ENCODE data around the gene ALDH2. TPM values are rescaled to one million over a fixed set of nuclear protein-coding genes. Genes with fewer than 3 reads are reported as not detected.

ALDH2 gene
- polyA plus RNA-seq, 1 experiment = 48.8 TPM

GRCh38 chr12:111754671-111755070, 12.1 kb upstream of the ALDH2 start:
- CTCF ChIA-PET = interaction anchor here (0.8 to 5.0 kb wide), 13 partner anchors 9 to 71 kb away, joined by 3 to 106 read pairs (median 7); no protein-coding TSS in a partner anchor
- H3K36me3 ChIP-seq (ENCODE audit: control insufficient read depth, insufficient read depth, low read length) = peaks cover 7% of the 10 kb centered on the region
- no peak for TF ChIP-seq CTCF (IDR thresholded peaks at IDR 0.05; ENCODE audit: insufficient read depth, low read depth, low read length)
- no peak overlapping the region for H3K4me3 ChIP-seq (ENCODE audit: low read depth, low read length)
- POLR2A ChIA-PET = no interaction called here
- H3K27me3 ChIP-seq (ENCODE audit: control insufficient read depth, insufficient read depth, low read length) = no peaks in the 10 kb centered on the region
- DNase-seq (ENCODE audit: low read depth) = no peak

- Histone ChIP-seq H3K4me3 (ENCODE audit: low read depth, low read length) (no peak overlapping the region), H3K36me3 (ENCODE audit: control insufficient read depth, insufficient read depth, low read length) (peaks cover 7% of the 10 kb centered on the region), H3K27me3 (ENCODE audit: control insufficient read depth, insufficient read depth, low read length) (no peaks in the 10 kb centered on the region)
- no peak for TF ChIP-seq CTCF (IDR thresholded peaks at IDR 0.05; ENCODE audit: insufficient read depth, low read depth, low read length)
- ChIA-PET POLR2A (no interaction called here), CTCF (interaction anchor here (3.0 kb wide), 1 partner anchor 57 kb away, joined by 15 read pairs; no protein-coding TSS in a partner anchor)
- DNase-seq (ENCODE audit: low read depth) = no peak
Measured at GRCh38 chr12:111756196-111756595, 10.5 kb upstream of the ALDH2 start.

GRCh38 chr12:111756681-111757080, 10.1 kb upstream of the ALDH2 start:
- CTCF ChIA-PET = interaction anchor here (3.0 kb wide), 1 partner anchor 56 kb away, joined by 15 read pairs; no protein-coding TSS in a partner anchor
- TF ChIP-seq CTCF (IDR thresholded peaks at IDR 0.05; ENCODE audit: insufficient read depth, low read depth, low read length) = no peak
- no peaks in the 10 kb centered on the region for H3K27me3 ChIP-seq (ENCODE audit: control insufficient read depth, insufficient read depth, low read length)
- peaks cover 7% of the 10 kb centered on the region for H3K36me3 ChIP-seq (ENCODE audit: control insufficient read depth, insufficient read depth, low read length)
- no peak for DNase-seq (ENCODE audit: low read depth)
- POLR2A ChIA-PET = no interaction called here
- no peak overlapping the region for H3K4me3 ChIP-seq (ENCODE audit: low read depth, low read length)

- H3K4me3 ChIP-seq (ENCODE audit: low read depth, low read length) = no peak overlapping the region
- POLR2A ChIA-PET = no interaction called here
- TF ChIP-seq CTCF (IDR thresholded peaks at IDR 0.05; ENCODE audit: insufficient read depth, low read depth, low read length) = no peak
- no peaks in the 10 kb centered on the region for H3K27me3 ChIP-seq (ENCODE audit: control insufficient read depth, insufficient read depth, low read length)
- CTCF ChIA-PET = interaction anchor here (0.6 to 3.0 kb wide), 2 partner anchors 15 to 55 kb away, joined by 4 to 15 read pairs; no protein-coding TSS in a partner anchor
- peaks cover 7% of the 10 kb centered on the region for H3K36me3 ChIP-seq (ENCODE audit: control insufficient read depth, insufficient read depth, low read length)
- DNase-seq (ENCODE audit: low read depth) = no peak
Measured at GRCh38 chr12:111757361-111758119, 9.2 kb upstream of the ALDH2 start.

GRCh38 chr12:111758120-111758561, 8.6 kb upstream of the ALDH2 start:
- Histone ChIP-seq H3K4me3 (ENCODE audit: low read depth, low read length) (no peak overlapping the region), H3K36me3 (ENCODE audit: control insufficient read depth, insufficient read depth, low read length) (peaks cover 7% of the 10 kb centered on the region), H3K27me3 (ENCODE audit: control insufficient read depth, insufficient read depth, low read length) (no peaks in the 10 kb centered on the region)
- no peak for TF ChIP-seq CTCF (IDR thresholded peaks at IDR 0.05; ENCODE audit: insufficient read depth, low read depth, low read length)
- CTCF ChIA-PET = interaction anchor here (3.0 kb wide), 1 partner anchor 55 kb away, joined by 15 read pairs; no protein-coding TSS in a partner anchor
- POLR2A ChIA-PET = no interaction called here
- DNase-seq (ENCODE audit: low read depth) = no peak
